Panc1 (cell line): ENCODE data around the gene CAMK4. TPM values are rescaled to one million over a fixed set of nuclear protein-coding genes. Genes with fewer than 3 reads are reported as not detected.

ENCODE experiments used
- ATAC-seq: fragments of 200-7000 bp; cut with Tn5 transposase; 2 replicates; pipeline ENCODE4 v1.9.1; 2020; ENCODE audit warnings: mild to moderate bottlenecking, moderate library complexity
- BruUV-seq: library from RNA; stranded (reverse); fragments of 400-500 nt; replicated peaks from 2 replicates; lab custom pipeline; 2021; lab: Mats Ljungman, UMichigan
- CTCF ChIA-PET: fragments of 300-600 bp; sonication (Branson Sonifier 250); formaldehyde crosslinking; loops from one replicate; lab custom pipeline; 2022; ENCODE audit warnings: antibody characterized with exemption; lab: Charles Lee
- POLR2A ChIA-PET: fragments of 300-600 bp; sonication (Branson Sonifier 250); formaldehyde crosslinking; loops from one replicate; lab custom pipeline; 2022; ENCODE audit warnings: antibody characterized with exemption; lab: Charles Lee
- DNase-seq: peaks from one replicate; pipeline ENCODE4 v3.0.0-alpha.2; 2010; ENCODE audit warnings: low read depth, low spot score
- H3K27ac ChIP-seq: 2 replicates; pipeline ENCODE4 v1.5.1; 2011; ENCODE audit warnings: mild to moderate bottlenecking, low read length, inconsistent platforms
- H3K27me3 ChIP-seq: fragments of 200-500 bp; sonication (Bioruptor generic); 2 replicates; pipeline ENCODE4 v1.6.0; 2014; ENCODE audit warnings: low read length, inconsistent platforms; ENCODE audit not compliant: control insufficient read depth, insufficient read depth
- H3K36me3 ChIP-seq: fragments of 200-500 bp; sonication (Bioruptor generic); 2 replicates; pipeline ENCODE4 v1.5.1; 2014; ENCODE audit warnings: inconsistent platforms, mild to moderate bottlenecking, low read length, moderate library complexity; ENCODE audit not compliant: control insufficient read depth, insufficient read depth
- H3K4me1 ChIP-seq: 2 replicates; pipeline ENCODE4 v1.5.1; 2011; ENCODE audit warnings: inconsistent platforms, mild to moderate bottlenecking, low read length, moderate library complexity; ENCODE audit not compliant: control insufficient read depth, insufficient read depth
- H3K4me3 ChIP-seq, 2 experiments: 2 replicates each; pipeline ENCODE4 v1.5.1; 2011 to 2012; ENCODE audit warnings: low read depth in 2 of 2, low read length in 2 of 2, mild to moderate bottlenecking in 2 of 2, inconsistent platforms in 1 of 2, moderate library complexity in 1 of 2
- H3K9me3 ChIP-seq: fragments of 200-500 bp; sonication (Bioruptor generic); 2 replicates; pipeline ENCODE4 v1.5.1; 2014; ENCODE audit warnings: low read depth, mild to moderate bottlenecking, inconsistent platforms, low read length, moderate library complexity; ENCODE audit not compliant: control insufficient read depth, insufficient read depth
- POLR2AphosphoS5 ChIP-seq: IDR thresholded peaks from 2 replicates; pipeline ENCODE4 v1.6.1; 2012; ENCODE audit warnings: mild to moderate bottlenecking, low read depth, low read length, moderate library complexity
- SIN3A ChIP-seq: IDR thresholded peaks from 2 replicates; pipeline ENCODE4 v1.6.1; 2012; ENCODE audit warnings: low read depth, mild to moderate bottlenecking, low read length, moderate library complexity, borderline replicate concordance; ENCODE audit not compliant: insufficient read depth
- TCF7L2 ChIP-seq: IDR thresholded peaks from 2 replicates; pipeline ENCODE4 v1.6.1; 2011; ENCODE audit warnings: mild to moderate bottlenecking, low read depth, low read length, inconsistent platforms
- in situ Hi-C: cut with HindIII; loops from 2 replicates; pipeline ENCODE4 v1.10.0; 2016; ENCODE audit warnings: low sequenced_read_pairs, low pct_unique_long_range_greater_than_20kb
- intact Hi-C: fragments of 100-400 bp; cut with micrococcal nuclease; formaldehyde crosslinking; loops from one replicate; pipeline ENCODE4 v1.10.0; 2022; ENCODE audit not compliant: unreplicated experiment
- total RNA-seq: library from RNA; stranded (reverse); gene quantifications from one replicate; pipeline ENCODE4 v1.2.1, GENCODE V29; 2021; ENCODE audit not compliant: unreplicated experiment
- TF ChIP-seq, protein P1 (sequence below): fragments of 450-650 bp; IDR thresholded peaks from 2 replicates; pipeline ENCODE4 v1.5.1; 2017; ENCODE audit warnings: mild to moderate bottlenecking
- TF ChIP-seq, protein P2 (sequence below), 2 experiments: IDR thresholded peaks; 2 replicates each; pipeline ENCODE4 v1.6.1; 2011 to 2012; ENCODE audit warnings: low read depth in 2 of 2, control low read depth in 1 of 2, low read length in 1 of 2, mild to moderate bottlenecking in 1 of 2, moderate library complexity in 1 of 2; ENCODE audit not compliant: insufficient read depth in 1 of 2

CAMK4 gene
- total RNA-seq, 1 experiment from 2014 or later: 0.39 TPM

DNA sequence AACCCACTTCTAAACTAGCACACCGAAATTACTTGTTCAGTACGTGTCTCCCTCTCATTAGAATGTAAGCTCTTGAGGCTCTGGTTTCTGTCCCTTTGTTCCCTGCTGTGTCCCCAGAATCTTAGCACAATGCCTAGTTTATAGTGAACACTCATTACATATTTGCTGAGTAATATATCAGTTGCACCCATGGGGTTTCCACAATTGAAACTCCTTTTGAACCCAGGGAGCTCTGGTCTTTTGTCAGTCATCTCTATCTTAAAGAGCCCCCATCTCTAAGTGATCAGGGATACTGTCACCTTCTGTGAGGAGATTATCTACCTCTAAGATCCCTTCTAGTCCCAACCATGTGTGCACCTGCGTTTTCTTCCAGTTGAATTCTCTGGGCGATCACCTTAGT lies 12.8 kb downstream of the CAMK4 start:
- BruUV-seq: no TSS peak
- TF ChIP-seq TCF7L2 (no peak), POLR2AphosphoS5 (no peak), SIN3A (no peak)
- TF ChIP-seq, protein P1, sequence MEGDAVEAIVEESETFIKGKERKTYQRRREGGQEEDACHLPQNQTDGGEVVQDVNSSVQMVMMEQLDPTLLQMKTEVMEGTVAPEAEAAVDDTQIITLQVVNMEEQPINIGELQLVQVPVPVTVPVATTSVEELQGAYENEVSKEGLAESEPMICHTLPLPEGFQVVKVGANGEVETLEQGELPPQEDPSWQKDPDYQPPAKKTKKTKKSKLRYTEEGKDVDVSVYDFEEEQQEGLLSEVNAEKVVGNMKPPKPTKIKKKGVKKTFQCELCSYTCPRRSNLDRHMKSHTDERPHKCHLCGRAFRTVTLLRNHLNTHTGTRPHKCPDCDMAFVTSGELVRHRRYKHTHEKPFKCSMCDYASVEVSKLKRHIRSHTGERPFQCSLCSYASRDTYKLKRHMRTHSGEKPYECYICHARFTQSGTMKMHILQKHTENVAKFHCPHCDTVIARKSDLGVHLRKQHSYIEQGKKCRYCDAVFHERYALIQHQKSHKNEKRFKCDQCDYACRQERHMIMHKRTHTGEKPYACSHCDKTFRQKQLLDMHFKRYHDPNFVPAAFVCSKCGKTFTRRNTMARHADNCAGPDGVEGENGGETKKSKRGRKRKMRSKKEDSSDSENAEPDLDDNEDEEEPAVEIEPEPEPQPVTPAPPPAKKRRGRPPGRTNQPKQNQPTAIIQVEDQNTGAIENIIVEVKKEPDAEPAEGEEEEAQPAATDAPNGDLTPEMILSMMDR: no peak
- TF ChIP-seq, protein P2, sequence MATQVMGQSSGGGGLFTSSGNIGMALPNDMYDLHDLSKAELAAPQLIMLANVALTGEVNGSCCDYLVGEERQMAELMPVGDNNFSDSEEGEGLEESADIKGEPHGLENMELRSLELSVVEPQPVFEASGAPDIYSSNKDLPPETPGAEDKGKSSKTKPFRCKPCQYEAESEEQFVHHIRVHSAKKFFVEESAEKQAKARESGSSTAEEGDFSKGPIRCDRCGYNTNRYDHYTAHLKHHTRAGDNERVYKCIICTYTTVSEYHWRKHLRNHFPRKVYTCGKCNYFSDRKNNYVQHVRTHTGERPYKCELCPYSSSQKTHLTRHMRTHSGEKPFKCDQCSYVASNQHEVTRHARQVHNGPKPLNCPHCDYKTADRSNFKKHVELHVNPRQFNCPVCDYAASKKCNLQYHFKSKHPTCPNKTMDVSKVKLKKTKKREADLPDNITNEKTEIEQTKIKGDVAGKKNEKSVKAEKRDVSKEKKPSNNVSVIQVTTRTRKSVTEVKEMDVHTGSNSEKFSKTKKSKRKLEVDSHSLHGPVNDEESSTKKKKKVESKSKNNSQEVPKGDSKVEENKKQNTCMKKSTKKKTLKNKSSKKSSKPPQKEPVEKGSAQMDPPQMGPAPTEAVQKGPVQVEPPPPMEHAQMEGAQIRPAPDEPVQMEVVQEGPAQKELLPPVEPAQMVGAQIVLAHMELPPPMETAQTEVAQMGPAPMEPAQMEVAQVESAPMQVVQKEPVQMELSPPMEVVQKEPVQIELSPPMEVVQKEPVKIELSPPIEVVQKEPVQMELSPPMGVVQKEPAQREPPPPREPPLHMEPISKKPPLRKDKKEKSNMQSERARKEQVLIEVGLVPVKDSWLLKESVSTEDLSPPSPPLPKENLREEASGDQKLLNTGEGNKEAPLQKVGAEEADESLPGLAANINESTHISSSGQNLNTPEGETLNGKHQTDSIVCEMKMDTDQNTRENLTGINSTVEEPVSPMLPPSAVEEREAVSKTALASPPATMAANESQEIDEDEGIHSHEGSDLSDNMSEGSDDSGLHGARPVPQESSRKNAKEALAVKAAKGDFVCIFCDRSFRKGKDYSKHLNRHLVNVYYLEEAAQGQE (IDR thresholded peaks at IDR 0.05; ENCODE audit: insufficient read depth in 1 of 2, low read depth in 2 of 2, low read length in 1 of 2): no peak
- Histone ChIP-seq H3K27me3 (peaks cover 2% of the 10 kb centered on the region; the same call in 1 of the 2 replicates), H3K9me3 (no peaks in the 10 kb centered on the region), H3K4me1 (no peaks in the 10 kb centered on the region), H3K27ac (no peak overlapping the region), H3K4me3 (no peak overlapping the region), H3K36me3 (no peaks in the 10 kb centered on the region)
- CTCF ChIA-PET: no interaction called here
- DNase-seq (no peak), ATAC-seq (no peak)
- in situ Hi-C loops (no loop called here), intact Hi-C loops (no loop called here)
- POLR2A ChIA-PET: no interaction called here

DNA sequence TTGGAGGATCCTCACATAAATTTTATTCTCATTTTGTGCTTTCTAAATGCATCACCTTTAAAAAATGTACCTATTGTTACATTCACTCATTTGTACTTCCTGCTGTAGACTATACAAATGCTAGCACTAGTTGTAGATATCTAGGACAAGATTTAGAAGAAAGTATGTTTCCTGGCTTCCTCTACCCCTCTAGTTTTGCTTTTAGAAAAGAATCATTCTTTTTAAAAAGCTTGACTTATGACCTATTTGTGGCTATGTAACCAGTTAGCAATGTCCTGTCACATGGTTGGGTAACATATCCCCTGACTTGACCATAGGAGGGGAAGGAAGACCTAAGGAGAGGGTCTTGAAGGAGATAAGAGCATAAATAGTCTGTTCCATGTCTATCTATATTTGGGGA lies 13.3 kb downstream of the CAMK4 start:
- H3K36me3 ChIP-seq: no peaks in the 10 kb centered on the region
- peaks cover 2% of the 10 kb centered on the region; the same call in 1 of the 2 replicates for H3K27me3 ChIP-seq
- H3K27ac ChIP-seq: no peak overlapping the region
- no peaks in the 10 kb centered on the region for H3K4me1 ChIP-seq
- CTCF ChIA-PET: no interaction called here
- POLR2A ChIA-PET: no interaction called here
- no peak for ATAC-seq
- intact Hi-C loops (no loop called here), in situ Hi-C loops (no loop called here)
- DNase-seq: no peak
- BruUV-seq: no TSS peak
- no peak for TF ChIP-seq TCF7L2
- TF ChIP-seq SIN3A: no peak
- TF ChIP-seq, protein P2 (IDR thresholded peaks at IDR 0.05; ENCODE audit: insufficient read depth in 1 of 2, low read depth in 2 of 2, low read length in 1 of 2): no peak
- TF ChIP-seq, protein P1: no peak
- TF ChIP-seq POLR2AphosphoS5: no peak
- no peak overlapping the region for H3K4me3 ChIP-seq
- H3K9me3 ChIP-seq: no peaks in the 10 kb centered on the region
